Liver (tissue), 9 donors: Measurements from ENCODE around the gene HTR2B. TPM values are rescaled to one million over a fixed set of nuclear protein-coding genes. Genes with fewer than 3 reads are reported as not detected.
"Not testable (repeated sequence)": the region's sequence is repeated elsewhere in the genome, so short reads cannot be mapped to it uniquely, and the experiment has no call there.

Experiments used
- DNase-seq: peaks from one replicate; pipeline ENCODE4 v3.0.0-alpha.2; 2017; ENCODE audit warnings: low spot score
- H3K27ac ChIP-seq, 2 donors: one replicate each; pipeline ENCODE4 v1.7.0; 2013; ENCODE audit warnings: inconsistent platforms in 2 of 2, low read length in 2 of 2, control low read depth in 1 of 2, low read depth in 1 of 2, mild to moderate bottlenecking in 1 of 2
- H3K27me3 ChIP-seq, 4 donors: one replicate each; pipeline versions ENCODE4 v1.6.1 to v1.7.0; 2013; ENCODE audit warnings: low read length in 3 of 4, inconsistent platforms in 1 of 4, mild to moderate bottlenecking in 1 of 4, moderate library complexity in 1 of 4; ENCODE audit not compliant: control insufficient read depth in 4 of 4, insufficient read depth in 4 of 4
- H3K36me3 ChIP-seq, 4 donors: one replicate each; pipeline versions ENCODE4 v1.6.1 to v1.7.0; 2013; ENCODE audit warnings: low read length in 3 of 4, mild to moderate bottlenecking in 3 of 4, low read depth in 1 of 4, moderate library complexity in 1 of 4; ENCODE audit not compliant: control insufficient read depth in 4 of 4, insufficient read depth in 3 of 4
- H3K4me1 ChIP-seq, 4 donors: one replicate each; pipeline versions ENCODE4 v1.6.1 to v1.7.0; 2013; ENCODE audit warnings: low read length in 3 of 4, mild to moderate bottlenecking in 3 of 4, moderate library complexity in 1 of 4; ENCODE audit not compliant: control insufficient read depth in 4 of 4, insufficient read depth in 4 of 4
- H3K4me3 ChIP-seq, 3 donors: one replicate each; pipeline versions ENCODE4 v1.6.1 to v1.7.0; 2013; ENCODE audit warnings: low read length in 3 of 3, control low read depth in 1 of 3, low read depth in 1 of 3, mild to moderate bottlenecking in 1 of 3
- H3K9ac ChIP-seq, 2 donors: one replicate each; pipeline ENCODE4 v1.7.0; 2013; ENCODE audit warnings: low read length in 2 of 2, mild to moderate bottlenecking in 2 of 2, moderate library complexity in 2 of 2, control low read depth in 1 of 2, low read depth in 1 of 2
- H3K9me3 ChIP-seq, 4 donors: one replicate each; pipeline versions ENCODE4 v1.6.1 to v1.7.0; 2013; ENCODE audit warnings: low read length in 3 of 4; ENCODE audit not compliant: control insufficient read depth in 4 of 4
- EGR1 ChIP-seq, 2 donors: IDR thresholded peaks; 2 replicates each; pipeline ENCODE4 v1.6.1; 2016 to 2018; ENCODE audit warnings: antibody characterized with exemption in 2 of 2, low read depth in 2 of 2
- GABPA ChIP-seq, 2 donors: IDR thresholded peaks in 1 of 2; conservative IDR thresholded peaks in 1 of 2; 2 replicates each; pipeline ENCODE4 v1.6.1; 2016; ENCODE audit warnings: antibody characterized with exemption in 2 of 2, mild to moderate bottlenecking in 1 of 2, moderate library complexity in 1 of 2
- HNF4G ChIP-seq: IDR thresholded peaks from 2 replicates; pipeline ENCODE4 v1.6.1; 2016; ENCODE audit warnings: antibody characterized with exemption
- JUND ChIP-seq, 2 donors: IDR thresholded peaks; 2 replicates each; pipeline ENCODE4 v1.6.1; 2016; ENCODE audit warnings: antibody characterized with exemption in 2 of 2
- SP1 ChIP-seq: IDR thresholded peaks from 2 replicates; pipeline ENCODE4 v1.6.1; 2018; ENCODE audit warnings: antibody characterized with exemption, mild to moderate bottlenecking
- TAF1 ChIP-seq: conservative IDR thresholded peaks from 2 replicates; pipeline ENCODE4 v1.6.1; 2016; ENCODE audit warnings: antibody characterized with exemption, mild to moderate bottlenecking
- YY1 ChIP-seq: IDR thresholded peaks from 2 replicates; pipeline ENCODE4 v1.6.1; 2016; ENCODE audit warnings: antibody characterized with exemption, mild to moderate bottlenecking
- WGBS: extraction: QIAGEN DNeasy Blood & Tissue Kit; methylation state at CpG from one replicate; pipeline ENCODE4 v1.1.7; 2013; 5-methylcytosine and 5-hydroxymethylcytosine counted together
- polyA plus RNA-seq, 2 donors: library from polyadenylated mRNA; stranded (reverse) in 1 of 2; unstranded in 1 of 2; fragments of 200-250 nt in 1 of 2; fragments of >200 nt in 1 of 2; fragmentation: Nextera tagmentation in 1 of 2; extraction: Ambion mirVana in 1 of 2; gene quantifications; one replicate each; pipeline versions ENCODE4 v1.2.1 to v1.2.3, GENCODE V29; 2013 to 2015
- total RNA-seq, 2 donors: library from RNA; depleted of rRNA; stranded (reverse); fragments of >200 nt; gene quantifications; one replicate each; pipeline ENCODE4 v1.2.3, GENCODE V29; 2014
- TF ChIP-seq, protein P1 (sequence below): IDR thresholded peaks from 2 replicates; pipeline ENCODE4 v1.6.1; 2016; ENCODE audit warnings: antibody characterized with exemption
- TF ChIP-seq, protein P2 (sequence below): IDR thresholded peaks from 2 replicates; pipeline ENCODE4 v1.6.1; 2016; ENCODE audit warnings: antibody characterized with exemption, mild to moderate bottlenecking
- TF ChIP-seq, protein P3 (sequence below): IDR thresholded peaks from 2 replicates; pipeline ENCODE4 v1.6.1; 2016; ENCODE audit warnings: antibody characterized with exemption
- TF ChIP-seq, protein P4 (sequence below): fragments of 150-350 bp; IDR thresholded peaks from 2 replicates; pipeline ENCODE4 v1.5.1; 2017; ENCODE audit warnings: improper control_type of control experiment, low read depth, low read length; ENCODE audit not compliant: missing input control
- TF ChIP-seq, protein P5 (sequence below): IDR thresholded peaks from 2 replicates; pipeline ENCODE4 v1.6.1; 2016; ENCODE audit warnings: antibody characterized with exemption
- donor health status: healthy.
- donor health status: healthy.
- donor health status: healthy.
- donor health status: healthy.
- donor health status: healthy.

Gene HTR2B
- total and polyA plus RNA-seq, 4 donors, result 0.09 to 1.0 (median 0.63) TPM

DNA sequence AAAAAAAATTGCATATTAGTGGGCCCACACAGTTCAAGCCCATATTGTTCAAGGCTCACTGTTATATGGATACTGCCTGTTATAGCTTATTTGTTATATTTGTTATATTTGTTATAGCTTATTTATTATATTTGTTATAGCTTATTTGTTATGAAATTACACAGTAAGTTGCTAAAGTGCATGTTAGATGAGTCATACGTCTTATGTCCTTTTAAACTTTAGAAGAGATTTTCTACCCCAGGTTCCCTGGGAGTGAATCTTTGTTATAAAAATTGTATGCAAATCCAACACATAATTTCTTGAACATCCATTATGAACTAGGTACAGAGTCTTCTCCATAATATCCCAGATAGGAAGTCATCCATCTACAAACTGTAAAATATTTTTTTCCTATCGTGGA, 22.1 kb downstream of the HTR2B start:
- H3K36me3 ChIP-seq, result peaks cover 2 to 24% (median 16%) of the 10 kb centered on the region in 4 donors
- peaks cover 0 to 2% (median 0%) of the 10 kb centered on the region in 4 donors for H3K9me3 ChIP-seq
- DNase-seq, result no peak
- no peak for TF ChIP-seq GABPA (IDR thresholded peaks at IDR 0.05 in 1 of 2, conservative IDR thresholded peaks at IDR 0.05 in 1 of 2)
- TF ChIP-seq HNF4G, result no peak
- TF ChIP-seq, protein P1, sequence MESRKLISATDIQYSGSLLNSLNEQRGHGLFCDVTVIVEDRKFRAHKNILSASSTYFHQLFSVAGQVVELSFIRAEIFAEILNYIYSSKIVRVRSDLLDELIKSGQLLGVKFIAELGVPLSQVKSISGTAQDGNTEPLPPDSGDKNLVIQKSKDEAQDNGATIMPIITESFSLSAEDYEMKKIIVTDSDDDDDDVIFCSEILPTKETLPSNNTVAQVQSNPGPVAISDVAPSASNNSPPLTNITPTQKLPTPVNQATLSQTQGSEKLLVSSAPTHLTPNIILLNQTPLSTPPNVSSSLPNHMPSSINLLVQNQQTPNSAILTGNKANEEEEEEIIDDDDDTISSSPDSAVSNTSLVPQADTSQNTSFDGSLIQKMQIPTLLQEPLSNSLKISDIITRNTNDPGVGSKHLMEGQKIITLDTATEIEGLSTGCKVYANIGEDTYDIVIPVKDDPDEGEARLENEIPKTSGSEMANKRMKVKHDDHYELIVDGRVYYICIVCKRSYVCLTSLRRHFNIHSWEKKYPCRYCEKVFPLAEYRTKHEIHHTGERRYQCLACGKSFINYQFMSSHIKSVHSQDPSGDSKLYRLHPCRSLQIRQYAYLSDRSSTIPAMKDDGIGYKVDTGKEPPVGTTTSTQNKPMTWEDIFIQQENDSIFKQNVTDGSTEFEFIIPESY, result no peak
- no peak for TF ChIP-seq EGR1 (IDR thresholded peaks at IDR 0.05; ENCODE audit: low read depth in 2 of 2)
- TF ChIP-seq JUND (IDR thresholded peaks at IDR 0.05), result no peak
- no peak for TF ChIP-seq TAF1
- TF ChIP-seq, protein P2, sequence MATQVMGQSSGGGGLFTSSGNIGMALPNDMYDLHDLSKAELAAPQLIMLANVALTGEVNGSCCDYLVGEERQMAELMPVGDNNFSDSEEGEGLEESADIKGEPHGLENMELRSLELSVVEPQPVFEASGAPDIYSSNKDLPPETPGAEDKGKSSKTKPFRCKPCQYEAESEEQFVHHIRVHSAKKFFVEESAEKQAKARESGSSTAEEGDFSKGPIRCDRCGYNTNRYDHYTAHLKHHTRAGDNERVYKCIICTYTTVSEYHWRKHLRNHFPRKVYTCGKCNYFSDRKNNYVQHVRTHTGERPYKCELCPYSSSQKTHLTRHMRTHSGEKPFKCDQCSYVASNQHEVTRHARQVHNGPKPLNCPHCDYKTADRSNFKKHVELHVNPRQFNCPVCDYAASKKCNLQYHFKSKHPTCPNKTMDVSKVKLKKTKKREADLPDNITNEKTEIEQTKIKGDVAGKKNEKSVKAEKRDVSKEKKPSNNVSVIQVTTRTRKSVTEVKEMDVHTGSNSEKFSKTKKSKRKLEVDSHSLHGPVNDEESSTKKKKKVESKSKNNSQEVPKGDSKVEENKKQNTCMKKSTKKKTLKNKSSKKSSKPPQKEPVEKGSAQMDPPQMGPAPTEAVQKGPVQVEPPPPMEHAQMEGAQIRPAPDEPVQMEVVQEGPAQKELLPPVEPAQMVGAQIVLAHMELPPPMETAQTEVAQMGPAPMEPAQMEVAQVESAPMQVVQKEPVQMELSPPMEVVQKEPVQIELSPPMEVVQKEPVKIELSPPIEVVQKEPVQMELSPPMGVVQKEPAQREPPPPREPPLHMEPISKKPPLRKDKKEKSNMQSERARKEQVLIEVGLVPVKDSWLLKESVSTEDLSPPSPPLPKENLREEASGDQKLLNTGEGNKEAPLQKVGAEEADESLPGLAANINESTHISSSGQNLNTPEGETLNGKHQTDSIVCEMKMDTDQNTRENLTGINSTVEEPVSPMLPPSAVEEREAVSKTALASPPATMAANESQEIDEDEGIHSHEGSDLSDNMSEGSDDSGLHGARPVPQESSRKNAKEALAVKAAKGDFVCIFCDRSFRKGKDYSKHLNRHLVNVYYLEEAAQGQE, result no peak
- TF ChIP-seq, protein P3, sequence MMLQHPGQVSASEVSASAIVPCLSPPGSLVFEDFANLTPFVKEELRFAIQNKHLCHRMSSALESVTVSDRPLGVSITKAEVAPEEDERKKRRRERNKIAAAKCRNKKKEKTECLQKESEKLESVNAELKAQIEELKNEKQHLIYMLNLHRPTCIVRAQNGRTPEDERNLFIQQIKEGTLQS, result no peak
- TF ChIP-seq, protein P4, sequence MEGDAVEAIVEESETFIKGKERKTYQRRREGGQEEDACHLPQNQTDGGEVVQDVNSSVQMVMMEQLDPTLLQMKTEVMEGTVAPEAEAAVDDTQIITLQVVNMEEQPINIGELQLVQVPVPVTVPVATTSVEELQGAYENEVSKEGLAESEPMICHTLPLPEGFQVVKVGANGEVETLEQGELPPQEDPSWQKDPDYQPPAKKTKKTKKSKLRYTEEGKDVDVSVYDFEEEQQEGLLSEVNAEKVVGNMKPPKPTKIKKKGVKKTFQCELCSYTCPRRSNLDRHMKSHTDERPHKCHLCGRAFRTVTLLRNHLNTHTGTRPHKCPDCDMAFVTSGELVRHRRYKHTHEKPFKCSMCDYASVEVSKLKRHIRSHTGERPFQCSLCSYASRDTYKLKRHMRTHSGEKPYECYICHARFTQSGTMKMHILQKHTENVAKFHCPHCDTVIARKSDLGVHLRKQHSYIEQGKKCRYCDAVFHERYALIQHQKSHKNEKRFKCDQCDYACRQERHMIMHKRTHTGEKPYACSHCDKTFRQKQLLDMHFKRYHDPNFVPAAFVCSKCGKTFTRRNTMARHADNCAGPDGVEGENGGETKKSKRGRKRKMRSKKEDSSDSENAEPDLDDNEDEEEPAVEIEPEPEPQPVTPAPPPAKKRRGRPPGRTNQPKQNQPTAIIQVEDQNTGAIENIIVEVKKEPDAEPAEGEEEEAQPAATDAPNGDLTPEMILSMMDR, result no peak
- 87% methylated on average over 2 of the region's 2 CpGs for whole genome bisulfite sequencing
- no peak overlapping the region for H3K27ac ChIP-seq
- no peak overlapping the region for H3K4me3 ChIP-seq
- no peaks in the 10 kb centered on the region for H3K27me3 ChIP-seq
- no peak overlapping the region for H3K9ac ChIP-seq
- peaks cover 0 to 5% (median 1%) of the 10 kb centered on the region in 4 donors for H3K4me1 ChIP-seq

DNA sequence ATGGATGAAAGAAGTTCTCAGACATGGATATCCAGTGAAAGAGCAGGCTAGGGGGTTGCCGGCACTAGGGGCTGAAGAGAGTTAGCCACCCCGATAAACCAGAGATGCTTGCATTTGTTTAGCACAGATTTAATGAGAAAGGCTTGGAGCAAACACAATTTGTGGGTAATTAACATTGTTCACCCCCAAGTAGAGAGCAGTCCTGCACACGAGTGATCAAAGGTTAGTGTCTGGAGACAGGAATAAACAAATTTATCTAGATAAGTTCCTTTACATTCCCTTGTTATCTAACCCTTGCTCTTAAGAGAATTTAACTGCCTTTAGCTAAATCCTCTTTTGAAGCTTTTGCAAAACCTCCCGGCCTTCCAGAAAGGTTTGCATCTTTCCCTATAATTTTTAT, 23.9 kb downstream of the HTR2B start:
- Histone ChIP-seq H3K36me3 (peaks cover 4 to 23% (median 16%) of the 10 kb centered on the region in 4 donors), H3K9me3 (peaks cover 0 to 2% (median 0%) of the 10 kb centered on the region in 4 donors), H3K27ac (no peak overlapping the region), H3K4me1 (peaks cover 0 to 5% (median 1%) of the 10 kb centered on the region in 4 donors), H3K9ac (no peak overlapping the region), H3K4me3 (no peak overlapping the region), H3K27me3 (no peaks in the 10 kb centered on the region)
- TF ChIP-seq TAF1 (no peak), YY1 (no peak), SP1 (no peak), EGR1 (IDR thresholded peaks at IDR 0.05; ENCODE audit: low read depth in 2 of 2) (no peak), GABPA (IDR thresholded peaks at IDR 0.05 in 1 of 2, conservative IDR thresholded peaks at IDR 0.05 in 1 of 2) (no peak)
- TF ChIP-seq, protein P3, result no peak
- TF ChIP-seq, protein P2, result no peak
- TF ChIP-seq, protein P1, result no peak
- TF ChIP-seq, protein P5, sequence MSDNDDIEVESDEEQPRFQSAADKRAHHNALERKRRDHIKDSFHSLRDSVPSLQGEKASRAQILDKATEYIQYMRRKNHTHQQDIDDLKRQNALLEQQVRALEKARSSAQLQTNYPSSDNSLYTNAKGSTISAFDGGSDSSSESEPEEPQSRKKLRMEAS, result no peak
- no peak for DNase-seq
- WGBS, result 73% methylated on average over 4 of the region's 4 CpGs

DNA sequence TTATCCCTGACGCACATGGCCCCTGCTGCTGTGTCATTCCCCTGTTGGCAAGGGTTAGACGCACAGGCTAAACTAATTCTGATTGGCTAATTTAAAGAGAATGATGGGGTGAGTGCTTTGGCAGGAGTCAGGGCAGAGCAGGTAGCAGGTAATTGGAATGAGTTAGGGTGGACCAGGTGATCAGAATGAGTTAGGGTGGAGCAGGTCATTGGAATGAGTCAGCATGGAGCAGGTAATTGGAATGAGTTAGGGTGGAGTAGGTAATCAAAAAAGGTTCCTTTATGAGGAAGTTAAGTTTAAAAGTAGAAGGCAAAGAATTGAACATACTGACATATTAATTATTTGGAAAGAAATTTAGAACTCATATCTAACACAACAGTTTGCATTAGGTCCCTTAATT, 24.5 kb downstream of the HTR2B start:
- H3K4me1 ChIP-seq, H3K9ac ChIP-seq, DNase-seq, H3K4me3 ChIP-seq, H3K9me3 ChIP-seq, H3K27ac ChIP-seq, H3K27me3 ChIP-seq: not testable (repeated sequence)
- peaks cover 4 to 23% (median 16%) of the 10 kb centered on the region in 4 donors for H3K36me3 ChIP-seq
- 97% methylated on average over 2 of the region's 2 CpGs for WGBS
